ENCODE results near the gene AKAP13. TPM values are rescaled to one million over a fixed set of nuclear protein-coding genes. Genes with fewer than 3 reads are reported as not detected.

AKAP13 gene
- total RNA-seq, 4 donors from 2014 or later = 189 to 405 (median 244) TPM

GRCh38 chr15:85742186-85742821 is 361.9 kb downstream of the AKAP13 start:
- H3K27me3 ChIP-seq = no peaks in the 10 kb centered on the region
- no peak for TF ChIP-seq POLR2A (IDR thresholded peaks at IDR 0.05)
- TF ChIP-seq, protein P1, sequence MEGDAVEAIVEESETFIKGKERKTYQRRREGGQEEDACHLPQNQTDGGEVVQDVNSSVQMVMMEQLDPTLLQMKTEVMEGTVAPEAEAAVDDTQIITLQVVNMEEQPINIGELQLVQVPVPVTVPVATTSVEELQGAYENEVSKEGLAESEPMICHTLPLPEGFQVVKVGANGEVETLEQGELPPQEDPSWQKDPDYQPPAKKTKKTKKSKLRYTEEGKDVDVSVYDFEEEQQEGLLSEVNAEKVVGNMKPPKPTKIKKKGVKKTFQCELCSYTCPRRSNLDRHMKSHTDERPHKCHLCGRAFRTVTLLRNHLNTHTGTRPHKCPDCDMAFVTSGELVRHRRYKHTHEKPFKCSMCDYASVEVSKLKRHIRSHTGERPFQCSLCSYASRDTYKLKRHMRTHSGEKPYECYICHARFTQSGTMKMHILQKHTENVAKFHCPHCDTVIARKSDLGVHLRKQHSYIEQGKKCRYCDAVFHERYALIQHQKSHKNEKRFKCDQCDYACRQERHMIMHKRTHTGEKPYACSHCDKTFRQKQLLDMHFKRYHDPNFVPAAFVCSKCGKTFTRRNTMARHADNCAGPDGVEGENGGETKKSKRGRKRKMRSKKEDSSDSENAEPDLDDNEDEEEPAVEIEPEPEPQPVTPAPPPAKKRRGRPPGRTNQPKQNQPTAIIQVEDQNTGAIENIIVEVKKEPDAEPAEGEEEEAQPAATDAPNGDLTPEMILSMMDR (IDR thresholded peaks at IDR 0.05) = no peak
- H3K36me3 ChIP-seq = peaks cover 76 to 86% of the 10 kb centered on the region in 2 donors
- WGBS, 2 donors = 78 to 81% methylated on average over 8 of the region's 8 CpGs
- H3K4me3 ChIP-seq (replicated peaks in 1 of 3) = no peak overlapping the region
- no peak for DNase-seq
- no peaks in the 10 kb centered on the region for H3K9me3 ChIP-seq
- intact Hi-C loops (cut with DNase I) = loop anchor here (10.0 kb wide), 1 partner anchor 52 kb away; the partner anchor contains the start of gene KLHL25
- H3K4me1 ChIP-seq = no peaks in the 10 kb centered on the region
- H3K27ac ChIP-seq = no peak overlapping the region

- Histone ChIP-seq H3K27ac (no peak overlapping the region), H3K9me3 (no peaks in the 10 kb centered on the region), H3K4me1 (no peaks in the 10 kb centered on the region), H3K27me3 (no peaks in the 10 kb centered on the region), H3K36me3 (peaks cover 81 to 91% of the 10 kb centered on the region in 2 donors), H3K4me3 (replicated peaks in 1 of 3) (no peak overlapping the region)
- intact Hi-C loops (cut with DNase I) = loop anchor here (10.0 kb wide), 1 partner anchor 51 kb away; the partner anchor contains the start of gene KLHL25
- WGBS, 2 donors = 89 to 93% methylated on average over 14 of the region's 14 CpGs
- TF ChIP-seq, protein P1 (IDR thresholded peaks at IDR 0.05) = no peak
- no peak for TF ChIP-seq POLR2A (IDR thresholded peaks at IDR 0.05)
- no peak for DNase-seq
These were observed 363.1 kb downstream of the AKAP13 start for GRCh38 chr15:85743392-85744055.

DNA sequence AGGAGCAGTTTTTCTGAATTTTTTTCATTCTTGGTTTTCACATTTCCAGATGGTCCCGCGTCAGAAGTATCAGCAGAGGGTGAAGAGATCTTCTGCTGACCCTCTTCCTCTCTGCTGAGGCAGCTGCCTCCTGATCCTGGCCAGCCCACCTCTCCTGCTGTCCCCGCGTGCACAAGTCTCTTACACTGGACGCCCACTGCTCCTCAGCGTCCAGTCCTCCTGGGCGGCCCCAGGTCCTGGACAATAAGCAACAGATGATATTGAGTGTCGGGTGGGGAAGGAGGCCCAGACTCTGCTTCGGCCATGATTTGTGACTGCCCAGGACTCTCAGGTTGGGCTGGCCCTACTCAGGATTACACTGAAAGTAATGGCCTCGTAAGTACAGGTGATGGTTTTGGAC is 364.2 kb downstream of the AKAP13 start:
- no peak for DNase-seq
- Histone ChIP-seq H3K4me3 (replicated peaks in 1 of 3) (no peak overlapping the region), H3K36me3 (peaks cover 82 to 94% of the 10 kb centered on the region in 2 donors), H3K27ac (no peak overlapping the region), H3K27me3 (no peaks in the 10 kb centered on the region), H3K9me3 (no peaks in the 10 kb centered on the region), H3K4me1 (no peaks in the 10 kb centered on the region)
- intact Hi-C loops (cut with DNase I) = loop anchor here (10.0 kb wide), 1 partner anchor 50 kb away; the partner anchor contains the start of gene KLHL25
- TF ChIP-seq POLR2A (IDR thresholded peaks at IDR 0.05) = no peak
- TF ChIP-seq, protein P1 (IDR thresholded peaks at IDR 0.05) = no peak
- WGBS, 2 donors = 88 to 94% methylated on average over 10 of the region's 10 CpGs

- H3K4me1 ChIP-seq = peaks cover under 1 to 4% of the 10 kb centered on the region in 2 donors
These were observed 364.6 kb downstream of the AKAP13 start for GRCh38 chr15:85745023-85745422.

More at GRCh38 chr15:85745023-85745422, 364.6 kb downstream of the AKAP13 start:
- Histone ChIP-seq H3K27me3 (no peaks in the 10 kb centered on the region), H3K27ac (no peak overlapping the region), H3K9me3 (no peaks in the 10 kb centered on the region), H3K36me3 (peaks cover 78 to 90% of the 10 kb centered on the region in 2 donors), H3K4me3 (replicated peaks in 1 of 3) (no peak overlapping the region)
- no peak for TF ChIP-seq POLR2A (IDR thresholded peaks at IDR 0.05)
- TF ChIP-seq, protein P1 (IDR thresholded peaks at IDR 0.05) = no peak
- intact Hi-C loops (cut with DNase I) = loop anchor here (10.0 kb wide), 1 partner anchor 50 kb away; the partner anchor contains the start of gene KLHL25
- 88 to 93% methylated on average over 12 of the region's 12 CpGs for WGBS, 2 donors
- DNase-seq = no peak
